T-helper 1 cell treated with Interleukin-12 subunit alpha and Interleukin-12 subunit beta and Interleukin-4 antibody, amounts not matched to agents 30 μg/mL and 1 μg/mL, for 36 hours (primary cell): Measurements from ENCODE around the gene PARD3B.
"Not testable (repeated sequence)": the region's sequence is repeated elsewhere in the genome, so short reads cannot be mapped to it uniquely, and the experiment has no call there.

Source experiments
- H3K27ac Mint-ChIP-seq: one replicate; pipeline ENCODE4 v1.8.0; 2021; ENCODE audit warnings: mild to moderate bottlenecking, mixed read lengths
- H3K27me3 Mint-ChIP-seq: one replicate; pipeline ENCODE4 v1.8.0; 2021; ENCODE audit warnings: low read depth, mixed read lengths
- H3K36me3 Mint-ChIP-seq: one replicate; pipeline ENCODE4 v1.8.0; 2021; ENCODE audit warnings: low read depth, mixed read lengths
- H3K4me1 Mint-ChIP-seq: one replicate; pipeline ENCODE4 v1.8.0; 2021; ENCODE audit warnings: low read depth, mixed read lengths
- H3K4me3 Mint-ChIP-seq: one replicate; pipeline ENCODE4 v1.8.0; 2021; ENCODE audit warnings: mild to moderate bottlenecking, moderate library complexity, mixed read lengths
- H3K9me3 Mint-ChIP-seq: one replicate; pipeline ENCODE4 v1.8.0; 2021; ENCODE audit warnings: mixed read lengths

The PARD3B gene

GRCh38 chr2:205484215-205484614 is 938.9 kb downstream of the PARD3B start:
- Mint-ChIP-seq H3K27ac (no peak overlapping the region), H3K27me3 (peaks cover 6% of the 10 kb centered on the region), H3K4me1 (no peaks in the 10 kb centered on the region), H3K4me3 (no peak overlapping the region), H3K36me3 (no peaks in the 10 kb centered on the region), H3K9me3 (no peaks in the 10 kb centered on the region)

- H3K9me3 Mint-ChIP-seq, result no peaks in the 10 kb centered on the region
- H3K36me3 Mint-ChIP-seq, result no peaks in the 10 kb centered on the region
- H3K27me3 Mint-ChIP-seq, result peaks cover 6% of the 10 kb centered on the region
- no peak overlapping the region for H3K27ac Mint-ChIP-seq
- H3K4me3 Mint-ChIP-seq, result no peak overlapping the region
- no peaks in the 10 kb centered on the region for H3K4me1 Mint-ChIP-seq
These were observed 939.5 kb downstream of the PARD3B start for GRCh38 chr2:205484764-205485163.

- not testable (repeated sequence) for H3K4me1 Mint-ChIP-seq
These were observed 948.3 kb downstream of the PARD3B start for GRCh38 chr2:205493528-205493927.

GRCh38 chr2:205494537-205495235 is 949.4 kb downstream of the PARD3B start:
- peaks cover 10% of the 10 kb centered on the region for H3K27me3 Mint-ChIP-seq
- no peaks in the 10 kb centered on the region for H3K9me3 Mint-ChIP-seq
- no peaks in the 10 kb centered on the region for H3K4me1 Mint-ChIP-seq
- H3K27ac Mint-ChIP-seq, result no peak overlapping the region
- H3K36me3 Mint-ChIP-seq, result no peaks in the 10 kb centered on the region
- H3K4me3 Mint-ChIP-seq, result no peak overlapping the region

More at GRCh38 chr2:205493528-205493927, 948.3 kb downstream of the PARD3B start:
- H3K4me3 Mint-ChIP-seq, H3K9me3 Mint-ChIP-seq, H3K27ac Mint-ChIP-seq, H3K36me3 Mint-ChIP-seq, H3K27me3 Mint-ChIP-seq: not testable (repeated sequence)

- Mint-ChIP-seq H3K36me3 (no peaks in the 10 kb centered on the region), H3K27ac (no peak overlapping the region), H3K4me1 (no peaks in the 10 kb centered on the region), H3K9me3 (no peaks in the 10 kb centered on the region), H3K27me3 (peaks cover 15% of the 10 kb centered on the region), H3K4me3 (no peak overlapping the region)
These were observed 950.5 kb downstream of the PARD3B start for GRCh38 chr2:205495819-205496218.

GRCh38 chr2:205496370-205496769 is 951.1 kb downstream of the PARD3B start:
- peaks cover 15% of the 10 kb centered on the region for H3K27me3 Mint-ChIP-seq
- no peaks in the 10 kb centered on the region for H3K36me3 Mint-ChIP-seq
- no peak overlapping the region for H3K27ac Mint-ChIP-seq
- H3K4me3 Mint-ChIP-seq, result no peak overlapping the region
- H3K4me1 Mint-ChIP-seq, result no peaks in the 10 kb centered on the region
- H3K9me3 Mint-ChIP-seq, result no peaks in the 10 kb centered on the region

- no peak overlapping the region for H3K27ac Mint-ChIP-seq
- H3K36me3 Mint-ChIP-seq, result no peaks in the 10 kb centered on the region
- H3K27me3 Mint-ChIP-seq, result peaks cover 15% of the 10 kb centered on the region
- no peaks in the 10 kb centered on the region for H3K9me3 Mint-ChIP-seq
- no peak overlapping the region for H3K4me3 Mint-ChIP-seq
- no peaks in the 10 kb centered on the region for H3K4me1 Mint-ChIP-seq
These were observed 951.5 kb downstream of the PARD3B start for GRCh38 chr2:205496772-205497171.

DNA sequence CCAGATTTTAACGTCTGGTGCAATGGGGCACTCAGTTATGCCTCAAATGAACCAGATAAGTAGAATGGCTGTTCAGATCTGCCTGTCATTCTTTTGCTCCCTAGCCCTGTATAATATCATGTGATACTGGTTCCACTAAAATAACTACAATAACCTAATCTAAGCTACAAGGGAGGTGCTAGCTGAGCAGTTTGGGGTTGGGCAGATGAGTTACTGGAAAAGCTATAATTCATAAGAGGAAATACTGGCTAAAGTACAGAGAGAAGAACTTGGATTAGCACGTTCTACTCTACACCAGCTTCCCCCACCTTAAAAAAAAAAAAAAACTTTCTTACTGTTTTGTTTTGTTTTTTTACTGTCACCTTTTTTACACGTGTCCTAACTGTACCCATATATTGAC is 953.7 kb downstream of the PARD3B start:
- no peaks in the 10 kb centered on the region for H3K4me1 Mint-ChIP-seq
- no peak overlapping the region for H3K4me3 Mint-ChIP-seq
- no peaks in the 10 kb centered on the region for H3K9me3 Mint-ChIP-seq
- peaks cover 15% of the 10 kb centered on the region for H3K27me3 Mint-ChIP-seq
- no peaks in the 10 kb centered on the region for H3K36me3 Mint-ChIP-seq
- no peak overlapping the region for H3K27ac Mint-ChIP-seq

DNA sequence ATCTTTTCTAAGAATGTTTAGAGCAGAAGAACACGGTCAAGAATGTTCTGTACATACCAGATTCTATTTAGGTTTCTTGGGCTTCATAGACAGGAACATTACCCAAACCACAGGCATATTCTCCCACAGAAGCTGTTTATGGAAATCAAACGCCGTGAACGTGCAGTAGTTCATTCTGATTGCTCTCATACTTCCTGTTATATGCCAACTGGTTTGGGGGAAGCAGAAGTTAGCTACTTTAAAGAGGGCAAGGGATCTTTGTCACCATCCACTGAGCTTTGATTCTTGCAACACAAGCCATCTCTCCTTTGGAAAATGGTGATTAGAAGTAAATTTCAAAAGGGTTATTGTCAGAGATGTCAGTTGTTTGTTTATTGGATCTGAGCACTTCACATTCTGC is 954.8 kb downstream of the PARD3B start:
- peaks cover 15% of the 10 kb centered on the region for H3K27me3 Mint-ChIP-seq
- no peaks in the 10 kb centered on the region for H3K9me3 Mint-ChIP-seq
- no peak overlapping the region for H3K4me3 Mint-ChIP-seq
- no peaks in the 10 kb centered on the region for H3K36me3 Mint-ChIP-seq
- no peak overlapping the region for H3K27ac Mint-ChIP-seq
- no peaks in the 10 kb centered on the region for H3K4me1 Mint-ChIP-seq

GRCh38 chr2:205500951-205501350 is 955.7 kb downstream of the PARD3B start:
- Mint-ChIP-seq H3K36me3 (no peaks in the 10 kb centered on the region), H3K4me3 (no peak overlapping the region), H3K27me3 (peaks cover 13% of the 10 kb centered on the region), H3K9me3 (no peaks in the 10 kb centered on the region), H3K4me1 (no peaks in the 10 kb centered on the region), H3K27ac (no peak overlapping the region)

DNA sequence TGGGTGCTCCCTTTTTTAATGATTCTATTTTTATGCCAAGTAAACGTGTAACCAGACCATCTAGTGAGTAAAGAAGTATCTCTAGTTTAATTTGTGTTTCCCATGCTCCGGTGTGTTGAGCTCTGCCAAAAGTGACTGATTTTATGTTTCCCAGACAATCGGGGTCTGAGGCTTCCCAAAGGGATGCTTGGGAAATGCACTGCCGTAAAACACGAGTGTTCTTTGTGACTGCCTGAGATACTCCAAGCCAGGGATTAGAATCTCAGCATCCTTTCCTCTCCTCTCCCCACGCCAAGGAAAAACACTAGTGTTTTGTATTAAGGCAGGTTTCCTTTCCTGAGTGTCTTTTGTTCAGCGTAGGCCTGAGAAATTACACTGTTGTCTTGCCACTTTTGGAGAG is 956.6 kb downstream of the PARD3B start:
- H3K4me1 Mint-ChIP-seq, result no peaks in the 10 kb centered on the region
- H3K36me3 Mint-ChIP-seq, result no peaks in the 10 kb centered on the region
- no peaks in the 10 kb centered on the region for H3K9me3 Mint-ChIP-seq
- no peak overlapping the region for H3K27ac Mint-ChIP-seq
- no peak overlapping the region for H3K4me3 Mint-ChIP-seq
- peaks cover 9% of the 10 kb centered on the region for H3K27me3 Mint-ChIP-seq

- no peak overlapping the region for H3K27ac Mint-ChIP-seq
- no peaks in the 10 kb centered on the region for H3K27me3 Mint-ChIP-seq
- H3K36me3 Mint-ChIP-seq, result no peaks in the 10 kb centered on the region
These were observed 960.1 kb downstream of the PARD3B start for GRCh38 chr2:205505371-205505770.

DNA sequence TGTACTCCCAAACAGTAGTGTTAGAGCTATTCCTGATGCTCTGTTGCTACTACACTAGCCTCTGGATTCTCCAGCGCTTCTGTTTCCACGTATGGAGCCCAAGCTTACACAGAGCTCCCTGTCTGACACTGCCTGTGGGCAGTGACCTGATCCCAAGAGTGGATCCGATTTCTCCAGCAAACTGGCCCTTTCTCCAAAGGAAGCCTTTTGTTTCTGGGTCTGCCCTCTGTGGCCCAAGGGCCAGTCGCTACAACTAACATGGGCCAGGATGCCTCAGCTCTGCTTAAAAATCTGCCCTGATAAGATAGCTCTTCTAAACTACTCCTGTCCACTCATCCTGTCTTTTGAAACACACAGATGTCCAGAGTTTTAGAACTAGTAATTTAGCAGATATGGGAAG is 964.4 kb downstream of the PARD3B start:
- H3K4me3 Mint-ChIP-seq, result no peak overlapping the region
- H3K9me3 Mint-ChIP-seq, result no peaks in the 10 kb centered on the region
- H3K27me3 Mint-ChIP-seq, result no peaks in the 10 kb centered on the region
- no peaks in the 10 kb centered on the region for H3K4me1 Mint-ChIP-seq
- no peak overlapping the region for H3K27ac Mint-ChIP-seq
- no peaks in the 10 kb centered on the region for H3K36me3 Mint-ChIP-seq

More at GRCh38 chr2:205505371-205505770, 960.1 kb downstream of the PARD3B start:
- Mint-ChIP-seq H3K4me1 (no peaks in the 10 kb centered on the region), H3K9me3 (no peaks in the 10 kb centered on the region), H3K4me3 (no peak overlapping the region)

DNA sequence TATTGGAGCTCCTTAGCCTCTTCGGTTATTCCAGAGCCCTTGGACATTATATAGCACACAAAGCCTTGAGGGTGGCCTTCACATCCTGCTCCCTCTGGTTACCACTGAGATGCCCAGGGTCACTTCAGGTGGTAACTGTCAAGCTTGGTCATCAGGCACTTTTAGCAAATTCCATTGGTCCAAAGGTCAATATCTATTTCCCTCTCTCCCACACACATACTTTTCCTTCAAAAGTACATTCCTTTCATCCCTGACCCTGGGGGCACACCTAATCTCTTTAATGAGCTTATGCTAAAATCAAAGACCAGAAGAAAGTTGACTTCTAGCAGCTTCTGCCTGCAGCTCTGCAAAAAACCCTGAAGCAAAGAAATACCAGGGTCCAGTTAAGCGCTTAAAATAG is 965.1 kb downstream of the PARD3B start:
- H3K36me3 Mint-ChIP-seq, result no peaks in the 10 kb centered on the region
- H3K27me3 Mint-ChIP-seq, result no peaks in the 10 kb centered on the region
- no peaks in the 10 kb centered on the region for H3K4me1 Mint-ChIP-seq
- H3K4me3 Mint-ChIP-seq, result no peak overlapping the region
- H3K27ac Mint-ChIP-seq, result no peak overlapping the region
- no peaks in the 10 kb centered on the region for H3K9me3 Mint-ChIP-seq

- no peaks in the 10 kb centered on the region for H3K9me3 Mint-ChIP-seq
- H3K27me3 Mint-ChIP-seq, result no peaks in the 10 kb centered on the region
- no peaks in the 10 kb centered on the region for H3K36me3 Mint-ChIP-seq
- H3K4me1 Mint-ChIP-seq, result no peaks in the 10 kb centered on the region
- H3K4me3 Mint-ChIP-seq, result no peak overlapping the region
- H3K27ac Mint-ChIP-seq, result no peak overlapping the region
These were observed 965.9 kb downstream of the PARD3B start for GRCh38 chr2:205511221-205511620.

DNA sequence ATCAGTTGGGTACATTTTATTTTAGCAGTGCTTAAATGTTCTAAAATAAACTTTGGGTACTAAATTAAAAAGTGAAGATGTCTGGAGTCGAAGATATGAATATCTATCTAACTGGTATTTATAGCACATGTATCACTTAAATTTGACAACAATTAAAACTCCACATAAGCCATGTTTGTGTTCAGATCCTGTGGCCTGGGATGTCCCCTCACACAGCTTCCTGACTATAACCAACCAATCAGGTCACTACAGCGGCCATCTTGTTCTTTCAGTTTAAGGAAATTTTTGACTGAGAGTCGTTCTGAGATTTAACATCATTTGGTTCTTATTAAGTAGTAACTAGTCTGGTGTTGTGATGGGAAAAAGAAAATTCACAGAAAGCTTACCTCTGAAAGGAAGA is 966.4 kb downstream of the PARD3B start:
- no peaks in the 10 kb centered on the region for H3K27me3 Mint-ChIP-seq
- no peak overlapping the region for H3K27ac Mint-ChIP-seq
- H3K4me1 Mint-ChIP-seq, result no peaks in the 10 kb centered on the region

More for the DNA sequence above, 966.4 kb downstream of the PARD3B start:
- Mint-ChIP-seq H3K4me3 (no peak overlapping the region), H3K9me3 (no peaks in the 10 kb centered on the region), H3K36me3 (no peaks in the 10 kb centered on the region)
